Mammary epithelial cell (primary cell): ENCODE measurements around the gene OXT.

Experiments used
- EZH2 ChIP-seq: IDR thresholded peaks from 2 replicates; pipeline ENCODE4 v1.6.1; 2012; ENCODE audit warnings: low read length, inconsistent platforms, borderline replicate concordance
- TF ChIP-seq, protein P1 (sequence below), 2 donors: IDR thresholded peaks in 1 of 2; conservative IDR thresholded peaks in 1 of 2; 2 replicates each; pipeline ENCODE4 v1.5.1; 2011 to 2012; ENCODE audit warnings: inconsistent platforms in 2 of 2, low read length in 2 of 2, mild to moderate bottlenecking in 2 of 2, control low read depth in 1 of 2, low read depth in 1 of 2; ENCODE audit not compliant: insufficient read depth in 1 of 2; ENCODE audit errors: extremely low read depth in 1 of 2

GRCh38 chr20:3031524-3032147 is 39.8 kb upstream of the OXT start:
- TF ChIP-seq, protein P1, sequence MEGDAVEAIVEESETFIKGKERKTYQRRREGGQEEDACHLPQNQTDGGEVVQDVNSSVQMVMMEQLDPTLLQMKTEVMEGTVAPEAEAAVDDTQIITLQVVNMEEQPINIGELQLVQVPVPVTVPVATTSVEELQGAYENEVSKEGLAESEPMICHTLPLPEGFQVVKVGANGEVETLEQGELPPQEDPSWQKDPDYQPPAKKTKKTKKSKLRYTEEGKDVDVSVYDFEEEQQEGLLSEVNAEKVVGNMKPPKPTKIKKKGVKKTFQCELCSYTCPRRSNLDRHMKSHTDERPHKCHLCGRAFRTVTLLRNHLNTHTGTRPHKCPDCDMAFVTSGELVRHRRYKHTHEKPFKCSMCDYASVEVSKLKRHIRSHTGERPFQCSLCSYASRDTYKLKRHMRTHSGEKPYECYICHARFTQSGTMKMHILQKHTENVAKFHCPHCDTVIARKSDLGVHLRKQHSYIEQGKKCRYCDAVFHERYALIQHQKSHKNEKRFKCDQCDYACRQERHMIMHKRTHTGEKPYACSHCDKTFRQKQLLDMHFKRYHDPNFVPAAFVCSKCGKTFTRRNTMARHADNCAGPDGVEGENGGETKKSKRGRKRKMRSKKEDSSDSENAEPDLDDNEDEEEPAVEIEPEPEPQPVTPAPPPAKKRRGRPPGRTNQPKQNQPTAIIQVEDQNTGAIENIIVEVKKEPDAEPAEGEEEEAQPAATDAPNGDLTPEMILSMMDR (conservative IDR thresholded peaks at IDR 0.05 in 1 of 2, IDR thresholded peaks at IDR 0.05 in 1 of 2; ENCODE audit: extremely low read depth in 1 of 2, insufficient read depth in 1 of 2, low read depth in 1 of 2, low read length in 2 of 2): no peak
- no peak for TF ChIP-seq EZH2
